Neural progenitor cell (in vitro differentiated cells): Measurements from ENCODE around the gene CNNM3. TPM values are rescaled to one million over a fixed set of nuclear protein-coding genes. Genes with fewer than 3 reads are reported as not detected.

Source experiments
- DNase-seq: peaks from one replicate; pipeline ENCODE4 v3.0.0-alpha.2; 2016; ENCODE audit warnings: low spot score
- H2AFZ ChIP-seq: fragments of 200-600 bp; sonication (generic); replicated peaks from 2 replicates; pipeline ENCODE4 v1.6.1; 2016; ENCODE audit warnings: antibody characterized with exemption
- H3F3A ChIP-seq: fragments of 200-600 bp; sonication (generic); 2 replicates; pipeline ENCODE4 v1.6.1; 2016; ENCODE audit warnings: antibody characterized with exemption, low read depth
- H3K27ac ChIP-seq: fragments of 200-600 bp; sonication (generic); 2 replicates; pipeline ENCODE4 v1.5.1; 2016; ENCODE audit warnings: mild to moderate bottlenecking
- H3K27me3 ChIP-seq: fragments of 200-600 bp; sonication (generic); 2 replicates; pipeline ENCODE4 v1.6.1; 2016; ENCODE audit warnings: mild to moderate bottlenecking, moderate library complexity
- H3K36me3 ChIP-seq: fragments of 200-600 bp; sonication (generic); 2 replicates; pipeline ENCODE4 v1.5.1; 2016
- H3K4me1 ChIP-seq: fragments of 200-600 bp; sonication (generic); 2 replicates; pipeline ENCODE4 v1.6.1; 2016; ENCODE audit warnings: mixed run types
- H3K4me2 ChIP-seq: fragments of 200-600 bp; sonication (generic); 2 replicates; pipeline ENCODE4 v1.6.1; 2016
- H3K4me3 ChIP-seq: fragments of 200-600 bp; sonication (generic); 2 replicates; pipeline ENCODE4 v1.5.1; 2016
- H3K79me2 ChIP-seq: fragments of 200-600 bp; sonication (generic); 2 replicates; pipeline ENCODE4 v1.6.1; 2016; ENCODE audit warnings: low read depth
- H3K9ac ChIP-seq: fragments of 200-600 bp; sonication (generic); 2 replicates; pipeline ENCODE4 v1.6.1; 2016
- H3K9me3 ChIP-seq: fragments of 200-600 bp; sonication (generic); 2 replicates; pipeline ENCODE4 v1.5.1; 2016; ENCODE audit warnings: low read depth
- H4K20me1 ChIP-seq: fragments of 200-600 bp; sonication (generic); 2 replicates; pipeline ENCODE4 v1.6.1; 2016; ENCODE audit warnings: low read depth
- H3K27ac Mint-ChIP-seq: 3 replicates; pipeline ENCODE4 v1.8.0; 2021; ENCODE audit warnings: mixed read lengths
- H3K27me3 Mint-ChIP-seq: 2 replicates; pipeline ENCODE4 v1.8.0; 2022; ENCODE audit warnings: low read depth, mild to moderate bottlenecking, inconsistent platforms, moderate library complexity, mixed read lengths; ENCODE audit not compliant: insufficient read depth
- H3K36me3 Mint-ChIP-seq: 3 replicates; pipeline ENCODE4 v1.8.0; 2021; ENCODE audit warnings: mixed read lengths
- H3K4me1 Mint-ChIP-seq: 3 replicates; pipeline ENCODE4 v1.8.0; 2021; ENCODE audit warnings: mixed read lengths
- H3K4me3 Mint-ChIP-seq: 3 replicates; pipeline ENCODE4 v1.8.0; 2021; ENCODE audit warnings: mild to moderate bottlenecking, moderate library complexity, mixed read lengths
- H3K9me3 Mint-ChIP-seq: 3 replicates; pipeline ENCODE4 v1.8.0; 2020; ENCODE audit warnings: mixed read lengths
- EZH2 ChIP-seq: fragments of 200-600 bp; sonication (generic); IDR thresholded peaks from 2 replicates; pipeline ENCODE4 v1.6.1; 2017; ENCODE audit warnings: antibody characterized with exemption, mild to moderate bottlenecking, moderate library complexity
- EZH2phosphoT487 ChIP-seq: fragments of 200-600 bp; sonication (generic); IDR thresholded peaks from 2 replicates; pipeline ENCODE4 v1.6.1; 2017; ENCODE audit warnings: antibody characterized with exemption
- total RNA-seq: library from RNA; depleted of rRNA; stranded (reverse); fragments of >200 nt; gene quantifications from 2 replicates; pipeline ENCODE4 v1.2.3, GENCODE V29; 2015; ENCODE audit warnings: low replicate concordance
- TF ChIP-seq, protein P1 (sequence below): fragments of 200-600 bp; sonication (generic); IDR thresholded peaks from 2 replicates; pipeline ENCODE4 v1.5.1; 2017; ENCODE audit warnings: antibody characterized with exemption, mild to moderate bottlenecking

Gene CNNM3
- total RNA-seq, 1 donor from 2014 or later: 11.1 TPM

DNA sequence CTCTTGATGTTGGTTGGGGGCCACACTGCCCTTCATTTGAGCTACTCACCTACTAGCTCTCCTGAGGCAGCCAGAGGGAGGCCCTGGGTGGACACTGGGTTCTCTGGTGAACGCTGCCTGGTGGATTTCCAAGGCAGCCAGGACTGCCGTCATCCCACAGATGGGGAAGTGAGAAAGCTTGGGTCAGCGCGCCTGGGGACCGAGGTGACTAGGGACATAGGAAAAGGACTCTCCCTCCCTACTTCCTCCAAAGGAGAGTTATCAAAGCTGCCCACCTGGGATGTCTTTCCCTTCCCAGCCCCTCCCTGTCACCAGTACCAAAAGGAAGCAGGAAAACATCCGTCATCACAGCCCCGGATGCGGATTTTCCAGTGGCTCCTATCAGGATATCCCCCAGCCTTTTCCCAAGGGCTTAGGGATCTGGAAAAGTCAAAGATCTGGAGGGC, 57.6 kb downstream of the CNNM3 start:
- peaks cover 28% of the 10 kb centered on the region for H3K79me2 ChIP-seq
- no peak overlapping the region for H3K4me3 ChIP-seq
- H3K9ac ChIP-seq: no peak overlapping the region
- Mint-ChIP-seq H3K9me3 (no peaks in the 10 kb centered on the region), H3K36me3 (no peaks in the 10 kb centered on the region), H3K27ac (no peak overlapping the region), H3K4me1 (peaks cover 61% of the 10 kb centered on the region), H3K27me3 (peaks cover 10% of the 10 kb centered on the region), H3K4me3 (no peak overlapping the region)
- no peak overlapping the region for H3K4me2 ChIP-seq
- no peaks in the 10 kb centered on the region for H3K36me3 ChIP-seq
- H3K4me1 ChIP-seq: peaks cover 46% of the 10 kb centered on the region
- H3F3A ChIP-seq: peaks cover 48% of the 10 kb centered on the region
- no peak for DNase-seq
- H3K27me3 ChIP-seq: no peaks in the 10 kb centered on the region
- no peak overlapping the region for H2AFZ ChIP-seq
- TF ChIP-seq EZH2phosphoT487 (no peak), EZH2 (no peak)
- TF ChIP-seq, protein P1, sequence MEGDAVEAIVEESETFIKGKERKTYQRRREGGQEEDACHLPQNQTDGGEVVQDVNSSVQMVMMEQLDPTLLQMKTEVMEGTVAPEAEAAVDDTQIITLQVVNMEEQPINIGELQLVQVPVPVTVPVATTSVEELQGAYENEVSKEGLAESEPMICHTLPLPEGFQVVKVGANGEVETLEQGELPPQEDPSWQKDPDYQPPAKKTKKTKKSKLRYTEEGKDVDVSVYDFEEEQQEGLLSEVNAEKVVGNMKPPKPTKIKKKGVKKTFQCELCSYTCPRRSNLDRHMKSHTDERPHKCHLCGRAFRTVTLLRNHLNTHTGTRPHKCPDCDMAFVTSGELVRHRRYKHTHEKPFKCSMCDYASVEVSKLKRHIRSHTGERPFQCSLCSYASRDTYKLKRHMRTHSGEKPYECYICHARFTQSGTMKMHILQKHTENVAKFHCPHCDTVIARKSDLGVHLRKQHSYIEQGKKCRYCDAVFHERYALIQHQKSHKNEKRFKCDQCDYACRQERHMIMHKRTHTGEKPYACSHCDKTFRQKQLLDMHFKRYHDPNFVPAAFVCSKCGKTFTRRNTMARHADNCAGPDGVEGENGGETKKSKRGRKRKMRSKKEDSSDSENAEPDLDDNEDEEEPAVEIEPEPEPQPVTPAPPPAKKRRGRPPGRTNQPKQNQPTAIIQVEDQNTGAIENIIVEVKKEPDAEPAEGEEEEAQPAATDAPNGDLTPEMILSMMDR: no peak
- H3K27ac ChIP-seq: no peak overlapping the region
- no peaks in the 10 kb centered on the region for H4K20me1 ChIP-seq
- H3K9me3 ChIP-seq: no peaks in the 10 kb centered on the region

- Histone ChIP-seq H3K79me2 (peaks cover 21% of the 10 kb centered on the region), H3K27ac (no peak overlapping the region), H3K9me3 (no peaks in the 10 kb centered on the region), H3K4me2 (no peak overlapping the region), H2AFZ (no peak overlapping the region), H3F3A (peaks cover 48% of the 10 kb centered on the region), H4K20me1 (no peaks in the 10 kb centered on the region), H3K27me3 (no peaks in the 10 kb centered on the region), H3K36me3 (no peaks in the 10 kb centered on the region), H3K4me1 (peaks cover 53% of the 10 kb centered on the region), H3K4me3 (no peak overlapping the region), H3K9ac (no peak overlapping the region)
- no peak for DNase-seq
- TF ChIP-seq EZH2: no peak
- TF ChIP-seq, protein P1: no peak
- no peaks in the 10 kb centered on the region for H3K36me3 Mint-ChIP-seq
- H3K4me3 Mint-ChIP-seq: no peak overlapping the region
- no peak overlapping the region for H3K27ac Mint-ChIP-seq
- peaks cover 10% of the 10 kb centered on the region for H3K27me3 Mint-ChIP-seq
- H3K9me3 Mint-ChIP-seq: no peaks in the 10 kb centered on the region
- H3K4me1 Mint-ChIP-seq: peaks cover 65% of the 10 kb centered on the region
Observed at GRCh38 chr2:96874198-96874831, 58.2 kb downstream of the CNNM3 start.

DNA sequence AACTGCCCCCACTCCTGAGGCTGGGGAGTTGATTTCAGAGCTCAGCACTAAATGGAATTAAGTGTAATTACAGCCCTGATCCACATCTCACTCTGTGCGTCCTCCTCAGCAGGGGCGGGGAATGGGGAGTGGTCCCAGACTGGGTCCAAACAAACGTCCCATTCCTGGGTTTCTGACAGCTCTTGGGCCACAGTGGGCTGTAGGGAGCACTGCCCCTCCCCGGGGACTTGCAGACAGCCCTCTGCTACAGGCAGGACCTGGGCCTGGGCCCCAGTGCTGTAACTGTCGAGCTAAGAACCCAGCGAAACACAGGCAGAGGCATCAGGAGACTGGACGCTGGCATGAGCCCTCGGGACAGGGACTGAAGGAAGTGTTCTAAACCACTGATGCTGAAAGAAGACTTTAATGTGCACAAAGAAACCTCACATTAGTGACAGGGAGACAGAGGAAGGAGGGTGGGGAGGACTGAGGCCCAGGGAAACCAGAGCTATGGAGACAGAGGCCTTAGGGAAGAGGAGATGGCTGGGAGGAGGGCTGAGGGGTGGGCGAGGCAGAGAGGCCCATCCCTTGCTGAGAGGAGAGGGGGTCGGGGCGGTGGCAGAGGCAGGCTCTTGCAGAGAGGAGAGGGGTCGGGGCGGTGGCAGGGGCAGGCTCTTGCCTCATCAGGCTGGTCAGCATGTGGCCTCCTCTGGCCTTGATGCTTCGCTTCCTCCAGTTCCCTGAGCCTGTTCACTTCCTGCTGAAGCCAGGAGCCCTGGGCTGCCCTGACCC, 59.6 kb downstream of the CNNM3 start:
- no peaks in the 10 kb centered on the region for H3K27me3 ChIP-seq
- H3K36me3 ChIP-seq: no peaks in the 10 kb centered on the region
- Mint-ChIP-seq H3K9me3 (no peaks in the 10 kb centered on the region), H3K27ac (peak overlapping the region; percentile 97), H3K36me3 (no peaks in the 10 kb centered on the region), H3K4me1 (peaks cover 68% of the 10 kb centered on the region), H3K27me3 (peaks cover 6% of the 10 kb centered on the region), H3K4me3 (peak overlapping the region; percentile 72)
- TF ChIP-seq, protein P1: peak; percentile 19
- TF ChIP-seq EZH2phosphoT487: no peak
- TF ChIP-seq EZH2: no peak
- no peaks in the 10 kb centered on the region for H3K9me3 ChIP-seq
- H3K79me2 ChIP-seq: peaks cover 7% of the 10 kb centered on the region
- H3K4me3 ChIP-seq: peak overlapping the region; percentile 11
- DNase-seq: peak; percentile 83
- H3K4me1 ChIP-seq: peaks cover 57% of the 10 kb centered on the region
- H4K20me1 ChIP-seq: no peaks in the 10 kb centered on the region
- H2AFZ ChIP-seq: peak overlapping the region; percentile 47
- H3K4me2 ChIP-seq: peak overlapping the region; percentile 60
- H3K27ac ChIP-seq: peak overlapping the region; percentile 80
- no peak overlapping the region for H3K9ac ChIP-seq
- peaks cover 51% of the 10 kb centered on the region for H3F3A ChIP-seq
